Ureter (tissue), 1 donor: ENCODE data around the gene KATNB1. TPM values are rescaled to one million over a fixed set of nuclear protein-coding genes. Genes with fewer than 3 reads are reported as not detected.
"Not testable (repeated sequence)": the region's sequence is repeated elsewhere in the genome, so short reads cannot be mapped to it uniquely, and the experiment has no call there.

Experiments
- DNase-seq: peaks from one replicate; pipeline ENCODE4 v3.0.0-alpha.2; 2020; ENCODE audit warnings: low spot score
- total RNA-seq: library from RNA; stranded (reverse); gene quantifications from one replicate; pipeline ENCODE4 v1.2.4, GENCODE V29; 2023
- donor health status: DM: yes; HTN: yes; CAD: no.

The KATNB1 gene
- total RNA-seq, 1 donor from 2014 or later = 19.0 TPM

DNA sequence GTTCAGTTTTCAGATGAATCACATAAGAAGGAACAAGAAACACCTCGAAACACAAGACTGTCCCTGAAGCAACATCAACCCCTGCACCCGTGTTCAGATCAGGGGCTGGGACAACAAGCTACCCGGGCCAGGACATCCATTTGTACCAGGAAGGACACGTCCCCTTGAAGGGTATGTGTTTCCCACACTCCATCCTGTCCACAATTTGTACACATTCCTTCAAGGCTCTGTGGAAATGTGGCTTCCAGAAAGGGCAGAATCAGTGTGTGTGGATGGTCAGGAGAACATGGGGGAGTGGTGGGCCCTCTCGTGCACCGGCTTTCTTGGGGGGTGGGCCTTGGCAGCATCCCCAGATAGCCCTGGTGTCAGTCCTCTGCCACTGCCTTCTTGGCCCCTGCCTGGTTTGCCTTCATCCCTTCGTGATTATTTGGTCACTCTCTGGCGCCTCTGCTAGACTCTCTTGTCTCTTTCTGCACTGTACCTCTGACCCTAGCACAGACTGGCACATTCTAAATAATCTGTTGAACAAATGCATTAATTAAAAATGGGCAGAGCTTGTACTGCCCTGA, 56.4 kb downstream of the KATNB1 start:
- no peak for DNase-seq

DNA sequence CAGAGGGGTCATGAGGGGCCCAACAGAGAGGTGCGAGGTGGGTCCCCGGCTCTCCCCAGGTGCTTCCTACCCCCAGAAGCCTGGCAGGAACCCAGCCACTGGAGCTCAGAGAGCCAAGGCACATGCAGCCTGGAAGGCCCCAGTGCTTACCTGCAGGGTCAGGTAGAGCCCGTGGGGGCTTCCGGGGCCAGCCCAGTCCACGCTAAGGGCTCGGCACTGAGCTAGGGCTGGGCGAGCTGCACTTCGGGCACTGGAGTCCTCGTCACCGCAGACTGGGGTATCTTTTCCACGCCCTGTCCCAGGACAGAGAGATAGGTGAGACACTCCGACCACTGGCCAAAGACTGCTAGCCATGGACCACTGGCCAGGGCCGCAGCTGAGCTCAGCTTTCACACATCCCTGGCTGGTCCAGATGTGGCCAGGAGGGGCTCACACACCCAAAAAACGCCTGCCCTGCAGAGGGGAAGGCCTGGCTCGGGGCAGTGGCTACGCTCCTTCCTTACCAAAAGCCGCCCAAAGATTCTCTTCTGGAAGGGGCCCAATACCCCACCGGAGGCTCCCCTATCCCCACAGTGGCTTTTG, 59.4 kb downstream of the KATNB1 start:
- no peak for DNase-seq

DNA sequence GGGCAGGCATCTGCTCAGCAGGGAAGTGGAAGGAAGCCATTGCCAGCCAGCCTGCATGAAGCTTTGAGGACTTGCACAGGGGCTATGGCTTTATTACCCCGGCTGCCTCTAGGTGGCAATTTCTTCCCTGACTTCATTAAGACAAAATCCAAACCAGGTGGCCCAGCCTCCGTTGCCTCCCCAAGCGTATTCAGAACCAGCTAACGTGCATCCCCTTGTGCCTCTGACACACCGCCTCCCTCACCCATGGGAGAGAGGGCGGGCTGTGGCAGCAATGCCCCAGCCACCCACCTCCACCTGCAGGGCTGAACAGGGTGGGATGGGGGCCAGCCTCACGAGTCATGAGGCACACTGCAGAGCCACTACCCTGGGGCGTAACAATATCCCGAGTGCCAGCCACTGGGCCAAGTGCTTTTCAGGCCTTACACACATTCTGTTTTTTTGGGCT, 59.9 kb downstream of the KATNB1 start:
- DNase-seq = no peak

DNA sequence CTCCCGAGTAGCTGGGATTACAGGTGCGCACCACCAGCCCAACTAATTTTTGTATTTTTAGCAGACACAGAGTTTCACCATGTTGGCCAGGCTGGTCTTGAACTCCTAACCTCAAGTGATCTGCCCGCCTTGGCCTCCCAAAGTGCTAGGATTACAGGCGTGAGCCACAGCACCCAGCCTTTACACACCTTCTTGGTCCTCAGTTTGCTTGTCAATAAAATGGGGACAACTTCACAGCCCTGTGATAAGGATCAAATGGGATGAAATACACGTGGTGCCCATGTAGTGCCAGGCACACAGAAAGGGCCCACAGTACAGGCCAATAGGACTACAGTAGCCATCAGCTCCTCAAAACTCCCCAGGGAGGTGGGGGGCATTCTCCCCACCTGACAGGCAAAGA, 60.4 kb downstream of the KATNB1 start:
- not testable (repeated sequence) for DNase-seq

DNA sequence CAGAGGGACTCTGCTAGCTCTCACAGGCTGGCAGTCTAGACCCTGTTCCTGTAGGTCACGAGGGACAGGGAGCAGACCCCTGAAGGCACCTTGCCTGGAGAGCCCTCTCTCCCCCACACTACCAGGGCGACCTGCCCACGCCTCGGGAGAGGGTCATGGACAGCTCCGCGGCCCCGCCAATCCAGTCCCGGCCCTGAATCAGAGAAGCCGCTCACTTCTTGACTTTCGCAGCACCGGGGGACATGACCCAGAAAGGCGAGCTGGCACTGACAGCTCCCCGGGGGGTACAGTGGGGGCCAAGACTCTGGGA, 61.6 kb downstream of the KATNB1 start:
- DNase-seq = no peak

DNA sequence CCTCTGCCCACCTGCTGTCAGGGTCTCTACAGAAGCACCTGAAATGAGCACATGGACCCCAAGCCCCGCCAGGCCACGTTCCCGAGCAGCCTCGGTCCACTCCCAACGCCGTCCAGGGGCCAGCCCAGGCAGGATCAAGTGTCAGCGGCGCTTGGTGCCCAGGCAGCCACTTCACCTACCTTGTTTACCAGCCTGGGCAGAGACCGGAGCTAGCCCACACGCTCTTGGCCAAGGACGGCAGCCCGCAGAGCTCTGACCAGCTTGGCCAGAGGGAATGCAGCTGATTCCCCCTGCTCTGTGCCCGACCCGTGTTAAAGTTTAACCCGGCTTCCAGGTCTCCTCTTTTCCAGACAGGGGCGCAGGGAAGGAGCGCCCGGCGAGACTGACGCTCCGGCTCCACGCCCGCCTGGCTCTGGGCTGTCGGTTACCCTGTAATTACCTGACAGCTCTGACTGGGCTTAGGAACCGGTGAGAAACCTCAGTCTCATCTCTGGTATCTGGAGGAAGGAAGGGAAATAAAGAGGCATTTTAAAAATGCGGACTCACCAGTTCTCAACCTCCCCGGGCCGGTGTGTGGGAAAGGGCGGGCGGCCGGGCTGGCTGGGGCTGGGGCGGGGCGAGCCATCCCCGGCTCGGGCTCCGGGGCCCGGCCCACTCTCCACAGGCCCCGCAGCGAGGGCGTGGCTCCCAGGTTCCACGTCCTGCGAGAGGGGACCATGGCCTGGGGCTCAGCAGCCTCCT, 62.1 kb downstream of the KATNB1 start:
- DNase-seq = peak; percentile 74

DNA sequence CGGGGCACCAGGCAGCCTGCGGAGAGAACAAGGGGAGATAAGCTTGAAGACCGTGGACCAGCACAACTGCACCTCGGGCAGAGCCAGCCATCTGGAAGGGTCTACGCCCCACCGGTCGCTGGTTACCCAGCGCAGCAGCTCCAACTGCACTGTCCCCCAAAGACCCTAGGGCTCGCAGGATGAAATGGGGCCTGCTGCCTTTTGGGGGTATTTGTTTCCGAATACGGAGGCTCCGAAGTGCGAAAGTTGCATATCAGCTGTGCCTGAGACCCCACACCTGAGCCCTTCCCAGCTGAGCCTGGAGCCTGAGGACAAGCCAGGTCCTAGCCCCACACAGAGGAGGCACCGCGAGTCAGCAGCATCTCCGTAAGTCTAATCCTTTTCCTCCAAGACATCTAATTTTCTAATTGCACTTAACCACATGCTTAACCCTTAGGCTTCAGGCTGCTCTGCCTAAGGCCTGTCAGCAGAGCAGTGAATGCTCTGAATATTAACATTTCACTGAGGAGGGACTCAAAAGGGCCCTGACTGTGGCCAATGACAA, 62.8 kb downstream of the KATNB1 start:
- DNase-seq = no peak

DNA sequence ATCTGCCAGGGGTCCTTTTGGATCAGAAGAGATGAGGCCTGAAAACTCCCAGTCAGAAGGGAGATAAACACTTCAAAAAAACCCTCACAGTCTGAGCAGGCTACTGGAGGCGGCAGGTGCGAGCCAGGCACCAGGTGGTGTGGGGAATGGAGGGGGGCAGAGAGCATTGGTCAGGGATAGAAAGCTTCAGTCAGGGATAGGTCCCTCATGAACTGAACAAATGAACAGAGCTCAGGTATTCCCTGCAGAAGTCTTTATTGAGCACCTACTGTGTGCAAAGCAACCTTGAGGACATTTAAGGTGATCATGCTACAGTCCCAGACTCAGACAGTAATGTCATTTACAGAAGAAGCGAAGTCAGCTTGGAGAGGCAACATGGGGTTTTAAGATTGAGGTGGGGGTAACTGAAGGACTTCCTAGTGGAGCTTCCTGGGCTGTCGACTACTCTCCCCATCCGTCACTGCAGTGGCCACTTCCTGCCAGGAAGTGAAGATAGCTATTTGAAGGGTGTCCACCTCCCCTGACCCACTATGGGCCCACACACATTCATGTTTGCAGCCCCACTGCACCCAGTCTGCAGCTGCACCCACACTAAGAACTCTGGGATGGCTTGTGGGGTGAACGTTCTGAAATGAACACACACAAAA, 63.5 kb downstream of the KATNB1 start:
- no peak for DNase-seq

DNA sequence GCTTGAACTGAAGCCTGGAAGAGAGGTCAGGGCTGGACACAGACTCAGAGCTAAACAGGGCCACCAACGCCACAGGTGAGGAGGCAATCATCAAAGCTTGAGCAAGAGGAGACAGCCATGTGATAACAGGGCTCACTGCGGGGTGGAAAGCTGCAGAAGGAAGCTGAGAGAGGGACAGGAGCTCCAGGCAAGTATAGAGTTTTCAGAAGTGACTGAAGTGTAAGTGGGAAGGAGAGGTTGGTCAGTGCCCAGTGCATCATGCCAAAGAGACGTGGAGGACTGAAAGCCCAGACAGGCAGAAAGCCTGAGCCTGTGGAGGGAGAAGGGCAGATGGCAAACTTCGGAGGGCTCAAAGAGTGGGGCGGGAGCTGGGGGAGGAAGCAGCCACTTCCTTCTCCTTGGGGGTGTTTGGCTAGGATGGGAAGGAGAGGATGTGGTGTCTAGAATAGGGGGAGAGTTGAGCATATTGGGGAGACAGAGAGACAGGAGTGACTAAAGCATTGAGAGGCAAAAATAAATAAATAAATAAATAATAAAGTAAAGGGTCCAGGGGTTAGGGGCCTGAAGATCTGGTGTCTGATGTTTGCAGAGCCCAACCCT, 64.1 kb downstream of the KATNB1 start:
- no peak for DNase-seq

DNA sequence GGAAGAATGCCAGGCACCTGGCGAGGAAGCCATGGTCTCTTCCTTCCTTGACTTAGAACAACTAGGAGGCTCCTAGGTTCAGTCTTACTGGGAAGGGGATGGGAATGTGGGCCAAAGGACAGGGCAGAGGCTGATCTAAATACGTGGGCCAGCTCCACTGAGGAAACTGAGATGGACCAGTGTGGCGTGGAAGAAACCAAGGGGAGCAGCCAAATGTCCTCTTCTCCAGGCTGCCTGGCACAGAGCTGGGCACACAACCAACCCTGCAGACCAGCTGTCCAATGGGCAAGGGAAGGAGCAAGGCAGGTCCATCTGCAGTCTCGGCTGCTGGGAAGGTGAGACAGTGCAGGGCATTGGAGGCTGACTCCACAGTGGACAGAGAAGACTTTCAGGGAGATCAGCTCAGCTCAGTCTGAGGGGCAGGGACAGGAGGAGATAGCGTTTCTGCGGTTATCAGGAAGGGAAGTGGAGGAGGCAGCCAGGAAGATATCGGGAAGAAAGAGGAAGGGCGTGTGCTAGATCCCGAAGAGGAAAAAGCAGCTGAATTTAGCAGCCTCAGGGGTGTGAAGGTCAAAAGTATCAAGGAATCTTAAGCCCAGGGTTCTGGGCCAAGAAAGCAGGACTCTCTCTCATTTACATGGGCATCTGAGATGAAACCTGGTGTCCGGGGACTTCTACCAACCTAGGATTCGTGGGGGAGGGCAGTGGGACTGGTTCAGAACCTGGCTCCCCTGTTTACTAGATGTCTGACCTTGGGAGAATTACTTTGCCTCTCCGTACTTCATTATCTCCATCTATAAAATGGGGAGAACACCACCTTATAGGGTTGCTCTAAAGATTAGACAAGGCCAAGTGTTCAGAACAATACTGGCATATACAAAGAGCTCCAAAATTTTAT, 64.9 kb downstream of the KATNB1 start:
- DNase-seq = no peak

DNA sequence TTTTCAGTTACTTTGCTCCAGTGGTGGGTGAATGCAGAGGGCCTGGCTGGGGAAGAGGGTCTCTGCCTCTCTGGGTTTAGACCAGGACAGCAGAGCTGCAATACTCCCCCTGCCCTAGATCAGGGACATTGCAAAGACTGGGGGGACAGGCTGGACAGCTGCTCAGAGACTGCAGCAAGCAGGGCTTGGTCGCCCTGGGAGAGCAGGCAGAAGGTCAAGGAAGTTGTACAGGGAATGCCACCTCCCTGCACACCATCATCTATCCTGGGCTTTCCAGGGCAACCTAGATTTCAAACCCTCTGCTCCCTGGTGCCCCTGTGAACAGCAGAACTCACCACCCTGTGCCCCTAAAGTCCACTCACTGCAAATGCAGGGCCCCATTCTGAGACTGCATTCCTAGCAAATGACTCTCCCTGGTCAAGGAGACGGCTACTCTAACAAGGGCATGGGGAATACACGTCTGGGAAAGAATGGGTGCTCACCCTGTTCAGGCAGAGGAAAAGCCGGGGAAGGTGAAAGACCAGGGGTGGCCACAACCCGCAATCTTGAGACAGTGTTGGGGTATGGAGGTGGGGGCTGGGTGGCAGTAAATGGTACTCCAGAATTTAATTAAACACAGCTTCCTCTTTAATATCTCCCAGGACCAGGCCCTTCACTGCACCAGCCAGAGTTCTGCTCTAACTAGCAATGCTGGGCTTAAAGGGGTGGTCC, 65.7 kb downstream of the KATNB1 start:
- no peak for DNase-seq

DNA sequence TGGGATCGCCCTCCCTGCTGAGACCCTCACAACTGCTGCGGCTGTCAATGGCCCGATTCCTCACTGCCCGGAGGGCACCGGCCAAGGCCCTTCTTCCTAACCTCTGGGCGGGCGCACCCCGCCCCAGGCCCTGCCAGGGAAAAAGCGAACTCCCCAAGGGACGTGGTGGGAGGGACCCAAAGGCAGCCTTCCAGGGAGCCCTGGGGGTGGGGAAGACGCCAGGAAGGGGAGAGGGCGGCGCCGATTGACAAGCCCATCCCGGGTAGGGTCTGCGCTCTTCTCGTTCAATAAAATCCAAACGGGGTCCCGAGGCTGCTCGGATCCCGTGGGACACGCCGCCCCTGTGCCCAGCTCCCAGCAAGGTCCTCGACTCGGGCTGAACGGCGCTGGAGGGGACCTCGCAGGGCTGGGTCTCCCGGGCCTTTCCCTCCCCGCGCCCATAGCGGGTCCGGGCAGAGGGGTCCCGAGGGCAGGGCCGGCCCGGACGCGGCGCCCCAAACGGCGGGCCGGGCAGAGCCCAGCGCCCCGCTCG, 66.3 kb downstream of the KATNB1 start:
- no peak for DNase-seq

DNA sequence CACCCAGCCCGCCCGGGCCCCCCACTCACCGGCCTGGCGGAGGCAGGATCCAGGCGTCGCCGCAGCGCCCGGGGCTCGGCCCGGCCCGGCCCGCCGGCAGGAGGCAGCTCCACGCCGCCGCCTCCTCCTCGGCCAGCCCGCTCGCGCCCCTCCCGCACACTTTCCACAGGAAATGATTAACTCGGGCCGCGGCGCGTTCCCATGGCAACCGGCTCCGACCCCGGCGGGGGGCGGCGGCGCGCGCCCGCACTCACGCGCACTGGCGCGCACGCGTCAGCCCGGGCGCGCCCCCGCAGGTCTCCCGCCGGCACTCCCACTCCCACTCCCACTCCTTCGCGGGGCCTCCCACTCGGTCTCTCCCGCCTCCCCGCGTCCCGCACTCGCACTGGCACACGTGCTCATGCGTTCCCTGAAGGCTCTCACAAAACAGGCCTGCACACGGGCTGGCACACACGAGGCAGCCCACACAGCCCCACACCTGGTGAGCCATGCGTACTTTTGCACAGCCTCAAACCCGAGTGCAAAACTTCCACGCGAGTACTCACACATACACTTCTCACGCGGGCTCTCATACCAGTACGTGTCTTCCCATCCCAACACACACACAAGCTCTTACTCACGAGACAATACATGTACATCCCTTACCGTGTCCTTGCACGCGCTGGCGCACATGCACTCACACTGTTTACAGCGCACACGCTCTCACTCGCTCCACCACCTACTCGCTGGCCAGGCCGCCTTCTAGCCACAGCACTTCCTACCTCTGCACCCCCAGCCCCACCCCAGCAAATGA, 67.0 kb downstream of the KATNB1 start, which contains the start of gene KIFC3:
KIFC3 (minus strand) TSS at position 151 of the 793 bp plus-strand sequence. CDS start 4,248 bp downstream, outside the sequence.
- DNase-seq = peak; percentile 83

DNA sequence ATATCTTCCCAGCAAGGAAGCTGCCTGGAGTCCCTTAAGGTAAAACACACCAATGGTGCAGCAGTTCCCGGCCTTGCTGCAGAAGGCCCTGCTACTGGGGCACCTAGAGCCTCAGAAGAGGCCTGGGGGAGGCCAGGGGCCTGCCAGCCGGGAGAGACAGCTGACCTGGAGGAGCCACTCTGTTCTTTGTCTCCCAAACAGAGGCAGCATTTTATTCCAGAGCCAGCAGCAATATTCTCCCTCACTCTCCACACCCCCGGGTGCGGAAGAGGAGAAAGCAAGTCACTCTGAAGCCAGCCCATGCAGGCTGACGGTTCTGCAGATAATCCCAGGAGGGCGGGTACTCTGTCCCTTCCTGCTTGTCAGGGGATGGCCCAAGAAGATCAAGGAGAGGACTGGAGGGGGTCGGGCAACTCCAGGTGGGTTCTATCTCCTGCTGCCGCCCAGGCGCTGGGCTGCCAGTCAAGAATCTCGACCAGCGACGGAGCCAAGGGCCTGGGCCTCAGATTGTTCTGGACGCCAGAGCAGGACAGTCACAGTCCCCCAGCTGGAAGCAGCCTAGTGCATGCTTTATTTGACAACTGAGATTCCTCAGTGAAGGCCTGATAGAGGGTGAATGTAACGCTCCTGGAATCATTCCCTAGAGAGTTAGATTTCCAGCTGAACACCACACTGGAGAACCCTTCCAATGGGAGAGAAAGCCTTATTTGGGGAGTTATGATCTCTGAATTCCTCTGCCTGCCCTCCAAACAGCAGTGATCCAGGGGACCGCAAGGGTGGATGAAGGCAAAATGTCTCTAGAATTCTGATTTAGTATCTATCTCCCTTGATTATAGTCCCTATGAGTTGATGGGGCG, 67.8 kb downstream of the KATNB1 start:
- DNase-seq = peak; percentile 63

DNA sequence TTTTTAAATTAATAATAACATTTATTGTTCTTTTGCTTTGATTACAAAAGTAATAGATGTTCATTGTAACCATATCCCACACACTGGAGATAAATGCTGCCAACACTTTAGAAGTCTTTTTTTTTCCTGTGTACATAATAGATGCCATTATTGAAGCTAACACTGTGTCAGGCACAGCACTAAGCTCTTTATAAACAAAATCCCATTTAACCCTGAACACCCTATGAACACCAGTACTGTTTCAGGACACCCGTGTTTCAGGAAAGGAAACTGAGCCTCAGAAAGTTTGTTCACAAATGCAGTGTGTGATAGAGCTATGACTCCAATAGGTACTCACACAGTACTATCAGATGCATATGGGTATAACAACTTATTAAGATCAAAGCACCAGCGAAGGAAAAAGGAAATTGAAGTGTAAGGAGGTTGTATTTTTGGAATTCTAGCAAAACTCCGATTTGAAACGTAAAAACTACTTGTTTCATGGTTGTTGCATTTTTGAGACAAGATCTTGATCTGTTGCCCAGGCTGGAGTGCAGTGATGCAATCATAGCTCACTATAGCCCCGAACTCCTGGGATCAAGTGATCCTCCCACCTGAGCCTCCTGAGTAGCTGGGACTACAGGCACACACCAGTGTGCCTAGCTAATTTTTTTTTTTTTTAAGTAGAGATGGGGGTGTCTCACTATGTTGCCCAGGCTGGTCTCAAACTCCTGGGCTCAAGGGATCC, 68.7 kb downstream of the KATNB1 start:
- no peak for DNase-seq

DNA sequence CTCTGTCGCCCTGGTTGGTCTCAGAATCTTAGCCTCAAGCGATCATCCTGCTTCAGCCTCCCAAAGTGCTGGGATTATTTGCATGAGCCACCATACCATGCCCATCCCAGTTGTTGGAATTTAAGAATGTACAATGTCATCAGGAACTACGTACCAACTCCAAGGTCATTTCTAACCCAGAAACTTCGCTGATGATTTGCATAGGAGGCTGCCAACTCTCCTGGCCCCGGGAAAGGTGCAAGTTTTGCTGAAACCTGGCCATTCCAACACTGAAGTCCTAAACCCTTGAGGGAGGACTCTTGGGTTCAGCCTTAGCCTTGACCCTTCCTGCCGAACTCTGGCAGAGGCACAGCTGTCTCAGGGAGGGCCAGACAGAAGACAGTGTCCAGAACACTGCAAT, 69.6 kb downstream of the KATNB1 start:
- DNase-seq = no peak
